ENCODE measurements around the gene IFT25.

- TF ChIP-seq CTCF (IDR thresholded peaks at IDR 0.05 in 8 of 11, conservative IDR thresholded peaks at IDR 0.05 in 3 of 11), result peak in 3 of 11 experiments; percentile 10 to 45 (median 25)
- no peak for TF ChIP-seq POLR2A (IDR thresholded peaks at IDR 0.05)
- TF ChIP-seq POLR2AphosphoS5 (IDR thresholded peaks at IDR 0.05), result peak; percentile 83 to 94 (median 87)
Measured at GRCh38 chr1:53889304-53890298, 55.9 kb downstream of the IFT25 start, which contains the start of gene YIPF1.
